NCI-H2029 treated with DMSO at 0.1 percent for 48 hours (cell line): Measurements from ENCODE around the gene IQCN.
A peak's percentile ranks its signal among the peaks of the same experiment; 100 is the strongest.

ENCODE experiments used
- DNase-seq: peaks from one replicate; lab custom pipeline; 2025; lab: John Stamatoyannopoulos, UW

The IQCN gene

GRCh38 chr19:18274219-18274780 is at the start of gene IQCN:
Gene IQCN, minus strand, starts transcription at chr19:18274452. Its CDS starts 4,974 bp downstream, at chr19:18269478.
- no peak for DNase-seq

DNA sequence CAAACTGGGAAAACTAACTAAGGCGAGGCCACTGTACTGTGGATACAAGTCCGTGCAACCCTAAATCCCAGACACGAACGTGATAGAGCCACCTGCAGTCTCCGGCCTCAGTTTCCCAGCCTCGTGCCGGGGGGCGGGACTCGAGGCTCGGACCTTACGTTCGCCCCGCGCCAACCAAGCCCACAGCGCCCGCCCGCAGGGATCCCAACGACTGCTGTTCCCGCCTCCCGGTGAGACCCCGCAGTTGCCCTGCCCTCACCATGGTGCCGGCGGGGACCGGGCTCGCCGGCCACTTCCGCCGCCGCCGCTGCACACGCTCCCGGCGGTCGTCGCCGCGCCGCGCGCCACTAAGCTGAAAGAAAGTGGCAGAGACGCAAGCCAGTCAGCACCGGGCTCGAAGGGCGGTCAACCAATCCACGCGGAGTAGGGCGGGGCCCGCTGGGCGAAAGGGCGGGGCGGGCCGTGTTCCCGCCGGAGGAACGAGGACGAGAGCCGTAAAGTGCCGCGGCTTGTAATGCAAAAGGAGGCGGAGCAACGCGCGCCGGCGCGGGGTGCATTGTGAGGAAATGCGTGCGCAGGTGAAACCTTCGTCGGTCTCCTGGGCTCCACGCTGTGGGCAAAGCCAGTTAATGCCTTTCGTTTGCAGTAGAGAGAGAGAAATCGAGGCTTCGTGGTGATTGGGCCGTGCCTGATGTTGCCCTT is 48.7 kb upstream of the IQCN start, which contains the start of gene LSM4:
Gene LSM4 (minus strand): TSS at position 318 of the 702 bp plus-strand sequence. CDS start 56 bp downstream, at position 262.
- DNase-seq, result peak; percentile 90

DNA sequence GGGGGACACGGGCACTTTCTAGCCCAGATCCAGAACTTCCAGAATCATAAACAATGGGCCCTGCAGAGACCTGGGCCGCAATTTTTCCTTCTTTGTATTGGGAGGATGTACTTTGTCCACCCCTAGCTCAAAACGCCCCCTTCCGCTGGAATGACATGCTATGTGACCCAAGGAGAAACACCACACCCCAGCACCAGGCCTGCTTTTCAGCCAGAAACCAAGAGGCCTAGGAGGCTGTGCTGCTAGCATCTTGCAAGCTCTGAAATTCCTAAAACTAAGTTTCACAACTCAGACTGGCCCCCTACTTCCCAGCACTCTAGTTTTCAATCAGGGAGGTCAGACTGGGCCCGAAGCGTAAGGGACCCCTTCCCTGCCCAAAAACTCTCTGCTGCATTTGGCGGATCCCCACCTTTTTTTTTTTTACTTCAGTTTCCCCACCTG is 48.1 kb upstream of the IQCN start:
- DNase-seq, result no peak

DNA sequence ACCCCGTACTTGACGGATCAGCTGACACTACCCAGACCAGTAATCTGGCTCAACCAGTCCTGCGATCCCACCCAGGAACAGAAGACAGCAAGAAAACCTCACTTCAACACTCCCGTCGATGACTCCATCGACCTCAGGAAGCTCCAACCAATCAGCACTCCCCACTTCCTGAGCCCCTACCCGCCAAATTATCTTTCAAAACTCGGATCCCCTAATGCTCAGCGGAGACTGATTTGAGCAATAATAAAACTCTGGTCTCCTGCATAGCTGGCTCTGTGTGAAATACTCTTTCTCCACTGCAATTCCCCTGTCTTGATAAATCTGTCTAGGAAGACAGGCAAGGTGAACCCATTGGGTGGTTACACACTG is 47.5 kb upstream of the IQCN start:
- DNase-seq, result no peak

DNA sequence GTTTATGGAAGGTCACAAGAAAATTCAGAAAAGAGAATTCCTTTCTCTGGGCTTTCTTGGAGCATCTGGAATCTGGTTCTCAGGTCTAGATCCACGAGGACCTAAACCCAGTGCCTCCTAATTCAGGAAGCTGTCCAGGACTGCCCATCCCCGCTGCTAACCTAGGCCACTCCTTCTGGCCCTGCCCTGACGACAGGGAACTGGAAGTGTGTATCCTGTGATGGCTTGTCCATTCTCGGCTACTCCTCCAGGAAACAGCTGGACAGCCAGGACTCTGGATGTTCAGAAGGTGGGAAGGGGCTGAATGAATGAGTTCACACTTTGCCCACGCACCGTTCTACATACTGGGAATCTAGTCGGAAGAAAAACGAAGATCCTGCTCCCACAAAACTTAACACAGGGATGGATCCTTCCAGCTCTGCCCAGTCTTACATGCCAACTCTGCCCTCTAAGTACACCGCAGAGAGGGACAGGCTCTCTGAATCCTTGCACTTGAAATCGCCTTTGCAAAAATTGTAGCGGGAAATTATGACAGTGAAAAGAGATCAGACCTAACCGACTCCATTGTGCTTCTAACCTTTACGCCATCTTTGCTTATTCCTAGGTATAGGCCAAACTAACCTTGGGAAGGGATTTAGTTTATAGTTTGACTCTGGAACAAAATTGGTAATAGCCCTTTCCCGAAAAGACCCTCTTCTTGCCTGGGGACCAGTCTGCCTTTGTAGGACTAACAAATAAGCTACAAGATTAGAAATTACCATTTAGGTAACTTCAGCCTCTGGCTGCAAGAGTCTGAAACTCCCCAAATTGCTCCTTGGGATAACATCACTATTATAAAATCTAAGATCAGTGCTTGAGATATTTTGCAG is 46.8 kb upstream of the IQCN start:
- DNase-seq, result no peak

- DNase-seq, result no peak
These were observed 45.4 kb upstream of the IQCN start for GRCh38 chr19:18319591-18320135.

GRCh38 chr19:18317961-18318800 is 43.9 kb upstream of the IQCN start:
- DNase-seq, result no peak

DNA sequence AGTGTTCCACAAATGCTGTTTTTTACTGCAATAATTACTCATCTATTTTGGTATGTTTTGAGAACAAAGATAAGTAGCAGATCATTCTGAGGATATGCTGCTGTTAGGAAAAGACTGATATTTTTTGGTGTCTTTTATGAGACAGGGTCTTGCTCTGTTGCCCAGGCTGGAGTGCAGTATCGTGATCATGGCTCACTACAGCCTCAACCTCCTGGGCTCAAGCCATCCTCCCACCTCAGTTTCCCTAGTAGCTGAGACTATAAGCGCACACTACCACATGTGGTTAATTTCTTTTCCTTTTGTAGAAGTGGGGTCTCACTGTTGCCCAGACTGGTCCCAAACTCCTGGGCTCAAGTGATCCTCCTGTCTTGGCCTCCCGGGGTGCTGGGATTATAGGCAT is 39.1 kb upstream of the IQCN start:
- DNase-seq, result no peak

DNA sequence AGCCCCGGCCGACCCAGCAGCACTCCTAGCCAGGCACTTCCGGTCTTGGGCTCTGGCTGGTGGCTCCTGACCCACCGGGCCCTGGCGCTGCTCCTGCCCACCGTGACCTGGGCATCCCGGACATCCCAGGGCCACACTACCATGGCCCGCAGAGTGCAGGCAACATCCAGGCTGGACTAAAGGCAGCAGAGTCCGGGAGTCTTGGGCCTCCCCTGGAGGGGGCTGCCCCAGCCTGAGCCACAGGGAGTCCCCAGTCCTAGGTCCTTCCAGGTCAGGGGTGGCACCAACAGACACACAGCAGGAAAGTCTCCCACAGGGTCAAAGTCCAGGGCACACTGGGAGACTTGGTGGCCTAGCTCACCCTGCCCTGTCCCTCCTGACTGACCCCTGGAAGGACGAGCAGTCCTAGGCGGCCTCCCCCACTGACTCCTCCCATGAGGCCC is 37.9 kb upstream of the IQCN start:
- no peak for DNase-seq

DNA sequence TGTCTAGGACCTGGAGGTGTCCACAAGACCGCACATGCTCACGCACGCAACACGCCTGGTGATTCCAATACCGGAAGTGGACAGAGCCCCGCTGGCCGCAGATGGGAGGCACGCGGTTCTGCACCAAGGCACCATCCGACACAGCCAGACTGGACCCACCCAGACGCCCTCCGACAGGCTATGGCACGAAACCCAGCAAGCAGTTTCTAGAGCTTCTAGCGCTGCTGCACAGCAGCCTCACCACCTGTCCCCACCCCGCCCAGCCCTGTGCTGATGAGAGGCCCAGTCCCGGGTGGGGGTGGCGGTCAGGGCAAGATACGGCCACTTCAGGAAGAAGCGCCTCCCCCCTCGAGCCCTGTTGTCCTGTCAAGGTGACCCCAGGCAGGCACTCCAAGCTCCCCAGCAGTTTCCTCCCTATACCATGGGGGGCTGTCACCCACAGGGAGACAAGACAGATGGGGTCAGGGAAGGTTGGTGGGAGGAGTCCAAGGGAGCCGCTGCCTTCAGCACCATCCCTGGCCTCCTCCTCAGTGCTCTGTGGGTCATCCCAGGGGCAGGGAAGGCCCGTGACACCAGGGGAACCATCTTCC is 37.3 kb upstream of the IQCN start:
- no peak for DNase-seq

GRCh38 chr19:18310966-18311365 is 36.7 kb upstream of the IQCN start:
- no peak for DNase-seq

DNA sequence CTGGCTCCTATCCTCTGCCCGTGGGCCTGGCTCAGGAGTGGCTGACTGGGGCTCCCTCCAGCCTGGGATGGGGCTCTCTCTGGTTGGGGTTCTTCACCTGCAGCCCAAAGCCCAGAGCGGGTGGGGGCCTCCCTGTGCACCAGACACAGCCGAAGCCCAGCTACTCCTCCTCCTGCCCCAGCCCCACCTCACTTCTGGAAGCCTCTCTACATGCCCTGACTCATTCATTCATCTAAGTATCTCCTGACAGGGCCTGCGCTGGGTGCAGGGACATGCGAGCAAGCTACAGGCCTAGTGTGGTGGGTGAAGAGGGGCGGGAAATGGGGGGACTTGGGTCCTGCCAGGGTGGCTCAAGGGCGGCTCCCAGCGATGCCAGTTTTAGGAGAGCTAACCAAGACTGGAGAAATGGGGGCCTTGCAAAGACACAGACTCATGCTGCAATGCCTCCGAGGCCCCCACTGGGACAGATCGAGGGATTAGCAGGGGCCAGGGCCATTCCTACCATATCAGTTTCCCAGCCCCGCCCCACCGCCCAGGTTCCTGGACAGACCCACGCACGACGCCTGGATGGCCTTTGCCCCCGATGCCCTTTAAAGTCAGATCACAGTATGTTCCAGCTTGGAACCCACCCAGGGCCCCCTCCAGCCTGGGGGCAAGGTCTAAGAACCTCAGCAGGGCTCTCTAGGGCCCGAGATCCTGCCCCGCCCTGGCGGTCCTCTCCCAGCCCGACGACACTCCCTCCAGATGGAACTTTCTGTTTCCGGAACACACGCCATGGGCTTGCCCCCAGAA is 36.1 kb upstream of the IQCN start:
- DNase-seq, result no peak

- no peak for DNase-seq
These were observed 35.3 kb upstream of the IQCN start for GRCh38 chr19:18309525-18310064.

GRCh38 chr19:18308948-18309325 is 34.7 kb upstream of the IQCN start:
- no peak for DNase-seq

GRCh38 chr19:18308051-18308947 is 34.0 kb upstream of the IQCN start:
- DNase-seq, result no peak

GRCh38 chr19:18307271-18307681 is 33.0 kb upstream of the IQCN start:
- DNase-seq, result no peak

DNA sequence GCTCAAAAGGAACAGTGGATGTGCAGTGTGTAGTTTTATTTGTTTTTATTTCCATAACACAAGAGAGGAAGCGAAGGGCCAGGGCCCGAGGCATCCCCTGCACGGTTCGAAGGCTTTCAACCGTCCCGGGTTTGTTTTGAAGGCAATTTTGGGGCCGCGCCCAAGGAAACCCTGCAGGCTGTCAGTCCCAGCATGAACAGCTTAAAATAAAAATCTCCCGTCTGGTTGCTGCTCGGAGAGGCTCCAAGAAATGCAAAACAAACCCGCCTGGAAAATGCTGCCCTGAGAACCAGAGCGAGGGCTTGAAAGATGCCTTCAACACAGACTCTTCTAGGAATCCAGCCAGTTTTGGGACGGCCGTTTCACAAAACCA is 32.6 kb upstream of the IQCN start:
- DNase-seq, result no peak

GRCh38 chr19:18306209-18306887 is 32.1 kb upstream of the IQCN start:
- DNase-seq, result no peak
